NCI-H524 (cell line): ENCODE measurements around the gene UPK3B.
A peak's percentile ranks its signal among the peaks of the same experiment; 100 is the strongest.
"Not testable (repeated sequence)": the region's sequence is repeated elsewhere in the genome, so short reads cannot be mapped to it uniquely, and the experiment has no call there.

Experiments
- DNase-seq, 2 experiments: peaks; one replicate each; lab custom pipeline; 2025; lab: John Stamatoyannopoulos, UW

The UPK3B gene

GRCh38 chr7:76492139-76492538 is 18.2 kb upstream of the UPK3B start:
- DNase-seq, result not testable (repeated sequence)

GRCh38 chr7:76495717-76496116 is 14.6 kb upstream of the UPK3B start:
- DNase-seq, result not testable (repeated sequence)

DNA sequence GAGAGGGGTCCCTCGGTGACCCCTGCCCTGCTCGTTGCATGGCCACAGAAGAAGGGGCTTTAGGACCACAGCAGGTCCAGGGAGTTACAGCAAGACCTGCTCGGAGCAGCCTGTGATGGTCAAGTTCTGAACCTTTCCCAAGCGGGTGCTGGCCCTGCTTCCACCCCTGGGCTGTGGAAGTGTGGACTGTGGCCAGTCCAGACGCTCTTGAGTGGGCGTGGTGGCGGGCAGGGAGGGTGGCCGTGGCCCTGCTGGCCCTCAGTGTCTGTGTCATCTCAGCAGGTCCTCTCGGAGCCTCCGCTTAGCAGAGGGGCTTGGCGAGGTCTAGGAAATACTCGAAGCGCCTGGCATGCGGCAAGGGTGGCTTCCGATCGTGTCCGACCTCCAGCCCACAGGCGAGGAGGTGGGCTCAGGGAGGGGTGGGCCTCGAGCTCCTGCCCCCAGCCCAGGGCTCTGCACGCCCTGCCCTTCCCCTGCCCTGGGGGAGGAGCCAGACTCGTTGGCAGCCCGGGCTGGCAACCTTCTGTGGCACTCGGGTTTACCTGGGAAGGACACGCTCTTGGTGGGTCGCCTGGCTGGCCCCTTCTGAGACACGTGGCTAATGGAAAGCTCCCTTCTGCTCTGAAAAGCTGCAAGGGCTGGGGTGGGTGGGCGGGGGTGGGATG is 12.3 kb upstream of the UPK3B start:
- not testable (repeated sequence) for DNase-seq

DNA sequence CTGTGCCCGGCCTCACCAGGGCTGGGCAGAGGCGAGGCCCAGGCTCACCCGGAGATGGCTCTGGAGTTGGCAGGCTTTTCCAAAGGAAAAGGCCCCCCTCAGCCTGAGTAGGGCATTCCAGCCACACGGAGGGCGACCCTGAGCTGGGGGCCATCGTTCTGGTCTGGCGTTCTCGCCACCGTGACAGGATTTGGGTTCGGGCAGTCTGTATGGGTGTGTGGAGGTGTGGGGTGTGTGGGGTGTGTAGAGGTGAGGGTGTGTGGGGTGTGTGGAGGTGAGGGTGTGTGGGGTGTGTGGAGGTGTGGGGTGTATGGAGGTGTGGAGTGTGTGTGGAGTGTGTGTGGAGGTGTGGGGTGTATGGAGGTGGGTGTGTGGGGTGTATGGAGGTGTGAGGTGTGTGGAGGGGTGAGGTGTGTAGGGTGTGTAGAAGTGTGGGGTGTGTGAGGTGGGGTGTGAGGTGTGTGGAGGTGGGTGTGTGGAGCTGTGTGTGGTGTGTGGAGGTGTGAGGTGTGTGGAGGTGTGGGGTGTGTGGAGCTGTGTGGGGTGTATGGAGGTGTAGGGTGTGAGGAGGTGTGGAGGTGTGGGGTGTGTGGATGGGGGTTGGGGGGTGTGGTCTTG is 11.7 kb upstream of the UPK3B start:
- DNase-seq, result not testable (repeated sequence)

DNA sequence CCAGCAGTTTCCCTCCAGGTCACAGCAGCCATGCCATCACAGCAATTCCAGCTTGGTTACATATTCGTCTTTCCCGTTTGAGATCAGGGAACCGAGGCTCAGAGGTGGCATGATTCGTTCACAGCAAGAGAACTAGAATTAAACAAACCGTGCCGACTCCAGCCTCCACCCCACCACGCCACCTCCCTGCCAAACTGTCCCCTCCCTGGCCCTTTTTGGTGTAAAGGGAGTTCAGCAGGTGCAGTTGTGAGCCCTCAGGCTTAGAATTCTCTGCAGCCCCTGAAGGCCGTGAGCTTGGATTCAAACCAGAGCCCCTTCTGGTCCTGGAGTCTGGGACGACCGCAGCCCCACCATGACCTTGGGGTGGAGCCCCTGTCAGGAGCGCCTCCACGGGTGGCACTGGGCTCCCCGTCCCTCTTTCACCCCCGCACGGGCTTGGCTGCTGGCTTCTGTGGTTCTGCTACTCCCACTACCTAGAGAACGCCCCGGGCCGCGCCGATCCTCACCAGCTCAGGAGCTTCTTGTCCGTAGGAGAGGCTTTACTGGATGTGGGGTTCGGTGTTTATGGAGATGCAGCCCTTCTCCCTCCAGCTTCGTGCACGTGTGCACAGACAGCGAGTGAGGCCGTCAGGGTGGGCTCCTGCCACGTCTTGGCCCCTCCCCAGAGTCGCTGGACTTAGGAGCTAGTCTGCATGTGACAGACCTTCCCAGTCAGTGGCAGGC is 11.0 kb upstream of the UPK3B start:
- not testable (repeated sequence) for DNase-seq

GRCh38 chr7:76499924-76500241 is 10.5 kb upstream of the UPK3B start:
- not testable (repeated sequence) for DNase-seq

DNA sequence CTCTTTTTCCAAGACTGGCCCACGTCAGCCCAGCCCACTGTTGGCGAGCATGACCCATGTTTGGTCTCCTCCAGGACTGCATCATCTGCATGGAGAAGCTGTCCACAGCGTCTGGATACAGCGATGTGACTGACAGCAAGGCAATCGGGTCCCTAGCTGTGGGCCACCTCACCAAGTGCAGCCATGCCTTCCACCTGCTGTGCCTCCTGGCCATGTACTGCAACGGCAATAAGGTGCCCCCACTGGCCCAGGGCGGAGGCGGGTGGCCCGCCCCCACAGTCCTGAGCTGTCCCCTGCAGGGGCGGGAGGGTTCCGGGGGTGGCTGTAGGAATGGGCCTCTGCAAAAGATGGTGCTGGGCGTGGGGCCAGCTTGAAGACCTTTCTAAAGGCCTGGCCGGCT is 8.1 kb upstream of the UPK3B start:
- not testable (repeated sequence) for DNase-seq

DNA sequence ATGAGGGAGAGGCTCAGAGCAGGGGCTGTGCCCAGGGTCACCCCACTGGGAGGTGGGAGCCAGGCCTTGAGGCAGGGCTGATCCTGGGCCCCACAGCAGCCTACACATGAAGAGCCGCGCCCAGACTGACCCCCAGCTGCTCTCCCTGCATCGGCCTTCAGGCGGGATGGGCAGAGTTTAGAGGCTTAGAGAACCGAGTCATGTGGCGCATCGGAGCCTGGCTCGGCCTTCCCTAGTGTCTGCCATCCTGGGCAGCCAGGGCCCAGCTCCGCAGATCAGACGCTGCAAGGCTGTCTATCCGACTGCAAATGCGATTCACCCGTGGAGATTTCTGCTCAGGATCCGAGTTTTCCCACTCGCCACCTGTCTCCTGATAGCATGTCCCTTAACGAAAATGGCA is 7.5 kb upstream of the UPK3B start:
- not testable (repeated sequence) for DNase-seq

DNA sequence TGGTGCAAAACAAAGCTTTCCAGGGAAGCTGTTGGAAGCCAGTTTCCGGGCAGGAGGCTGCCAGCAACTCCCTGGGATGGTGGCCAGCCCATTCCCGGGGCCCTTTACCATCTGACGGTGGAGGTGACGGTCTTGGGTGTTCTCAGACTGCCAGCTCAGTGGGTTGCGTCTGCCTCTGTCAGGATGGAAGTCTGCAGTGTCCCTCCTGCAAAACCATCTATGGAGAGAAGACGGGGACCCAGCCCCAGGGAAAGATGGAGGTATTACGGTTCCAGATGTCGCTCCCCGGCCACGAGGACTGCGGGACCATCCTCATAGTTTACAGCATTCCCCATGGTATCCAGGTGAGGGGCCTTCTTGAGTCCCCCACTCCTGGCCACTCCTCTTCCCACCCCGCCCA is 7.1 kb upstream of the UPK3B start:
- not testable (repeated sequence) for DNase-seq

GRCh38 chr7:76504351-76505167 is 5.8 kb upstream of the UPK3B start:
- DNase-seq, result not testable (repeated sequence)

DNA sequence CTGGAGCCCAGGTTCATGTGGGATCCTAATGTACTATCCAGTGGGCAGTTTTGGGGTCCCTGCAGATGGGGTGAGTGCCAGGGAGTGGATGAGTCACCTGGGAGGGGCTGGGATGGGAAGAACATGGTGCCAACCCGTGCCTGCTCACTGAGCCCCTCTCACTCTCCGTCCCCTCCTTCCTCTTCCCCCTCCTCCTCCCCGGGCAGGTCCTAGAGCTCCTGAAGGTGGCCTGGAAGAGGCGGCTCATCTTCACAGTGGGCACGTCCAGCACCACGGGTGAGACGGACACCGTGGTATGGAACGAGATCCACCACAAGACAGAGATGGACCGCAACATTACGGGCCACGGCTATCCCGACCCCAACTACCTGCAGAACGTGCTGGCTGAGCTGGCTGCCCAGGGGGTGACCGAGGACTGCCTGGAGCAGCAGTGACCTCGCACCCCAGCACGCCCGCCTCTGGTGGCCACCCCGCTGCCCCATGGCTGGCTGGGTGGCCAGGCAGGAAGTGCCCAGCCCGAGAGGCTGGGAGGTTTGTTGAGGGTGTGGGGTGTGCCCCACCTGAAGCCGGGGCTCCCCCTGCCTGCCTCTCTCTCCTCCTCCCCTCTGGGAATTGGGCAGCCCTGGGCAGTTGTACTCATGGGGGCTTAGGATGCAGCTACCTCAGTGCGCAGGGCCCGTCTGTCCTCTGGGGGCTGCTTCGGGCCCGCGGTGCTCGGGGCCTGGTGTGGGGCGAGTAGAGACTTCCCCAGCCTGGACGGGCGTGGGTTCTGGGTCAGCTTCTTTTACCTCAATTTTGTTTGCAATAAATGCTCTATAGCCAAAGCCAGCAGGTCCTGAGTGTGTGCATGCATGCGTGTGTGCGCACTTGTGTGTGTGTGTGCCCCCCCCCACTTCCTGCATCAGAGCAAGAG is 4.9 kb upstream of the UPK3B start:
- no peak for DNase-seq

DNA sequence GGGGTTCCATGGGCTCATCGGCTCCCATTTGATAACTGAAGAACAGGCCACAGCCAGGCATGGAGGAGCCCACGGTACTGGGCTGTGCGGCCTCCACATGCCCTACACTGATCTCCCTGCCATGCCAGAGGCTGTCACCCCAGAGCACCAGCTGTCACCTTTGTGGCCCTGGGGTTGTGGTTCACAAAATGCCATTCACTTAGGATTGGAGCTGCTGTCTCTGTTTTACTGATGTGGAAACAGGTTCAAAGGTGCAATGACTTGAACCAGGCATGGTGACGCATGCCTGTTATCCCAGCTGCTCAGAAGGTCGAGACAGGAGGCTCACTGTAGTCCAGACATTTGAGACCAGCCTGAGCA is 4.3 kb upstream of the UPK3B start:
- no peak for DNase-seq

DNA sequence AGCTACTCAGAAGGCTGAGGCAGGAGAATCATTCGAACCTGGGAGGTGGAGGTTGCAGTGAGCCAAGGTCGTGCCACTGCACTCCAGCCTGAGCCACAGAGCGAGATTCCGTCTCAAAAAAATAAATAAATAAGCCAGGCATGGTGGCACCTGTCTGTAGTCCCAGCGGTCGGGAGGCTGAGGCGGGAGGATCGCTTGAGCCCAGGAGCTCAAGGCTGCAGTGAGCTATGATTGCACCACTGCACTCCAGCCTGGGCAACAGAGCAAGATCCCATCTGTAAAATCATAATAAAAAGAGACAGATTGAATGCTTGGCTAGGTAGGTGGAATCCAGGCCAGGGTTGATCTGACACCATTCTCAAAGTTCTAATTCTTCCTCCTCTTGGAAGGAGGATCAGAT is 3.7 kb upstream of the UPK3B start:
- DNase-seq, result not testable (repeated sequence)

DNA sequence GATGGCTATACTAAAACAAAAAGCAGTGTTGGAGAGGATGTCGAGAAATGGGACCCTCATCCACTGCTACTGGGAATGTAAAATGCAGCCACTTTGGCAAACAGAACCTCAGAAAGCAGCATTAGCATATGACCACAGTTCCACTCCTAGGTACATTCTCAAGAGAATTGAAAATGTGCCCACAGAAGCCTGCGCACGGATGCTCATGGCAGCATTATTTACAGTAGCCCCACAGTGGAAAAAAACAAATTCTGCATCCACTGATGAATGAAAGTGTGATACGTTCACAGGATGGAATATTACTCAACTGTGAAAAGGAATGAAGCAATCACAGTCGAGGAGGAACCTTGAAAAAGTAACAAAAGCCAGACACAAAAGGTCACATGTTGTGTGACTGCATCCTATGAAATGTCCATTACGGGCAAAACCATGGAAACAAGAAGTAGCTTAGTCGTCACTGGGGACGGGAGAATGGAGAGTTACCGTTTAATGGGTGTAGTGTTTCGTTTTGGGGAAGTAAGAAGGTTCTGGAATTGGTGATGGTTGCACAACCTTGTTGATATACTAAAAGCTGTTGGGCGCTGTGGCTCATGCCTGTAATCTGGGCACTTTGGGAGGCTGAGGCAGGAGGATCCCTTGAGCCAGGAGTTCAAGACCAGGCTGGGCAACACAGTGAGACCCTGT is 2.5 kb upstream of the UPK3B start:
- no peak for DNase-seq

- DNase-seq, result not testable (repeated sequence)
Observed at GRCh38 chr7:76511200-76511910, 1.0 kb downstream of the UPK3B start.

DNA sequence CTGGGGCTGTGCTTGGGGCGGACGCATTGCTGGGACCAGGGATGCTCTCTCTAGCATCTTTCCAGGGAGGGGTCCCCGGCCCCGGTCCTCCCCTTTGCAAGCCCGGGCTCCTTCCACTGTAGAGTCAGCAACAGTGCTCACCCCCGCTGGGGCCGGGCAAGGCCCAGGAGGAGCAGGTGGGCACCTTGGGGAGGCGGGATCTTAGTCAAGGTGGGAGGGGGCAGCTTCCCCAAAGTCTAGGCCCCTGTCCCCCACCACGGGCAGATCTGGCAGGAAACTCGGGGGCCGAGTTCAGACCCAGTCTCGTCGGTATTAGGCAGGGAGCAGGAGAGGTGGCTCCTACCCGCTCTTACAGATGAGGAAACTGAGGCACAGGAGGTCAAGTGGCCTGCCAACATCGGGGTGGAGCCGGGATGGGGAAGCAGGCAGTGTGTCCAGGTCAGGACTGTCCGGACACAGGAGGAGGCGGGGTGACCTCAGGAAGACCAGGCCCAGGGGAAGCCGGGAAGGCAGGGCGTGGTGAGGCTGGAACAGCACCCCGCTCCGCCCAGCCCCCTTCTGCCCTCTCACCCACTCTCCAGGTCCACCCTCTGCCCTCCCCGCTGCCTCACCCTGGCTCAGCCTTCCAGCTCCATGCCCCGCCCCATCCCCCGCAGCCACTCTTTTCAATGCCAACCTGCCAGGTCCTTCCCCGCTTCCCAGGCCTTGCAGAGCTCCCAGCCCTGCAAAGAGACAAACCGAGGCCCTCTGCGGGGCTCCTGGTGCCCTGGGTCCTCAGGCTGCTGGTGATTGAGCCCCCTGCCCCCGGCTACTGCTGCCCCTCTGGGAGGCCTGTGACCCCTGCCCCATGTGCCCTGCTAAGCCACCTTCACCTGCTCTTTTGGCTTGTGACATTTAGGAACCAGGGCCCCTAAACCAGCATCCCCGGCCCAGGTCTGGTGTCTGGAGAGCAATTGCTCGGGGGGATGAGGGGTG is 1.8 kb downstream of the UPK3B start:
- not testable (repeated sequence) for DNase-seq

- DNase-seq, result peak in 1 of 2 experiments; percentile 16
Observed at GRCh38 chr7:76512941-76513816, 2.8 kb downstream of the UPK3B start.
